ENCODE data around the gene TFCP2L1. TPM values are rescaled to one million over a fixed set of nuclear protein-coding genes. Genes with fewer than 3 reads are reported as not detected.

TFCP2L1 gene
- total and polyA plus RNA-seq, 8 donors, result 2.0 to 7.7 (median 4.5) TPM

DNA sequence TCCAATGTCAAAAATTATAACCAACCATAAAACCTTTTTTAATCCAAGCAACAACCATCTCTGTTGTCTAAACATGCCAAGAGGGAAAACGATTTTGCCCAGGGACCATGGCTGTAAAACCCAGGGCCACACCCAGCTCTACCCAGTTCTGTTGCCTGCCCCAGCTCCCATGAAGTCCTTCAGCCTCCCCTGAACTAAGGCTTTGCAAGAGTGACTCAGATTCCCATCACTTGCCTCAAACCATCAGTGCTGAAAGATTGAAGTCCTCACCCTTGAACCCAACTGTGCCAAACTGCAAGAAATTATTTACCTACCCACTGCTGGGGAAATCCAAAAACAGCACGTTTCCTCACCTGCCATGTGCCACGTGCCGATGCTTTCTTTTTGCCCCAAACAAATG, 102.5 kb downstream of the TFCP2L1 start:
- no peaks in the 10 kb centered on the region for H3K9me3 ChIP-seq
- H3K4me3 ChIP-seq, result no peak overlapping the region
- no peak for FAIRE-seq
- intact Hi-C loops (cut with DNase I), result no loop called here
- peaks cover 0 to 3% (median 0%) of the 10 kb centered on the region in 3 donors for H3K4me1 ChIP-seq
- no peaks in the 10 kb centered on the region for H3K27me3 ChIP-seq
- no peak for TF ChIP-seq CTCF (IDR thresholded peaks at IDR 0.05)
- ATAC-seq, result no peak
- no peak for DNase-seq
- H3K36me3 ChIP-seq, result no peaks in the 10 kb centered on the region
- H3K27ac ChIP-seq, result no peak overlapping the region
- 73 to 88% methylated on average over 4 of the region's 4 CpGs for WGBS, 2 donors

GRCh38 chr2:121179467-121179866, 105.5 kb downstream of the TFCP2L1 start:
- no peaks in the 10 kb centered on the region for H3K36me3 ChIP-seq
- H3K27me3 ChIP-seq, result no peaks in the 10 kb centered on the region
- H3K4me3 ChIP-seq, result no peak overlapping the region
- intact Hi-C loops (cut with DNase I), result no loop called here
- ATAC-seq (no peak), FAIRE-seq (no peak), DNase-seq (no peak)
- no peaks in the 10 kb centered on the region for H3K9me3 ChIP-seq
- no peaks in the 10 kb centered on the region for H3K4me1 ChIP-seq
- no peak overlapping the region for H3K27ac ChIP-seq
- TF ChIP-seq CTCF (IDR thresholded peaks at IDR 0.05), result no peak
- 88 to 92% methylated on average over 10 of the region's 10 CpGs for WGBS, 2 donors

DNA sequence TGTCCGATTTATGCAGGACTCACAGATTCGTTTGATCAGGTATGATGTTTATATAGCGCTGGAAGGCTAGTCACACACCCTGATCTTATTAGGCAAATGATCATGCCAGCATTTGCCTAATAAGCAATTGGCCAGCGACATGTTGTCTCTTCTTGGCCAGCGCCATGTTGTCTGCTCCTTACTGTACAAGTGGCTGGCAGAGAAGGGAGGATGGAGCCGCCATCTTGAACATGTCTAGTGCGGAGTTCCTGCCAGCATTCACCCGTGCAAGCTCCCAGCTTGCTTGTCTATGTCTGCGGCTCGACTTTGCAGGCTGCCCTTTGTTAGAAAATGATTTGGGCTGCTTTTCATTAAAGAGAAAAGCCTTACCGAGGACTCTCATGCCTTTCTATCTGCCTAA, 106.3 kb downstream of the TFCP2L1 start:
- FAIRE-seq (no peak), ATAC-seq (no peak), DNase-seq (no peak)
- no peaks in the 10 kb centered on the region for H3K9me3 ChIP-seq
- TF ChIP-seq CTCF (IDR thresholded peaks at IDR 0.05), result no peak
- intact Hi-C loops (cut with DNase I), result no loop called here
- H3K4me3 ChIP-seq, result no peak overlapping the region
- H3K4me1 ChIP-seq, result no peaks in the 10 kb centered on the region
- H3K36me3 ChIP-seq, result no peaks in the 10 kb centered on the region
- no peaks in the 10 kb centered on the region for H3K27me3 ChIP-seq
- 93 to 96% methylated on average over 11 of the region's 11 CpGs for WGBS, 2 donors
- H3K27ac ChIP-seq, result no peak overlapping the region

DNA sequence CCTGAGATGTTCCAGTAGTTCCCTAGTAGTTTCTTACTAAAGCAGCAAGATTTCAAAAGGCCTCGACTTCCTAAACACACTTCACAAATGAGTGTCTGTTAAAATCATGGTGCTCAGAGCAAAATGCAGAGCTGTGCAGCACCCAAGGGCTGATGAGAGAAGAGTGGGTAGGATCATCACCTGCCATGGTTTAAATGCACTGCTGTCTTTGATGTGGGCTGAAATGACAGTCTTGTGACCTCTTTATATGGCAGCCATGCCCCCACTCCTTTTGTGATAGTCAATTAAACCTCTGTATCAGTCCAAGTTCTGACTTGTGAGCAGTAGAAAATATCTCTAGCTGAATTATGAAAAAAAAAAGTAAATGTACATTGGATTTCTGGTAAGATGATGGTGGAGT, 107.1 kb downstream of the TFCP2L1 start:
- Histone ChIP-seq H3K9me3 (no peaks in the 10 kb centered on the region), H3K27me3 (no peaks in the 10 kb centered on the region), H3K4me3 (no peak overlapping the region), H3K27ac (no peak overlapping the region), H3K4me1 (no peaks in the 10 kb centered on the region), H3K36me3 (no peaks in the 10 kb centered on the region)
- ATAC-seq, result no peak
- 64 to 93% methylated on average over 1 of the region's 1 CpG for WGBS, 2 donors
- no peak for DNase-seq
- TF ChIP-seq CTCF (IDR thresholded peaks at IDR 0.05), result no peak
- intact Hi-C loops (cut with DNase I), result no loop called here
- no peak for FAIRE-seq

DNA sequence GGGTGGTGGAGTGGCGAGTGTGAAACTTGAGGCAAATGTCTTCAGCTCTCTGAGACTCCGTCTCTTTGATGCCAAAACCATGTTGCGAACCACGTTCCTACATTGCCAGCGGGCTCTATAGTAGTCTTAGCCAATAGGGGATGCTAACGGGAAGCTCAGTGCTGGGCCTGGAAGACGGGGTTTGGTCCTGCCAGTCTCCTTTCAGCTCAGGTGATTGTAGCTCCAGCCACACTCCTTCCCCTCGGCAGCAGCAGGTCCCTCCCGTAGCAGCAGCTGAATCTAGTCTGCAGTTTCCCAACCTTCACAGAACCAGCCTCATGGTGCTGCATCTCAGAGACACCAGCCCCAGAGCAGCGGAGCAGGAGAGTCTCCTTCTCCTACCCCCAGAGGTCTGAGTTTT, 109.7 kb downstream of the TFCP2L1 start:
- ATAC-seq (no peak), FAIRE-seq (no peak), DNase-seq (no peak)
- WGBS, 2 donors, result 88% methylated on average over 10 of the region's 10 CpGs
- TF ChIP-seq CTCF (IDR thresholded peaks at IDR 0.05), result no peak
- Histone ChIP-seq H3K4me1 (no peaks in the 10 kb centered on the region), H3K4me3 (no peak overlapping the region), H3K27ac (no peak overlapping the region), H3K27me3 (no peaks in the 10 kb centered on the region), H3K9me3 (no peaks in the 10 kb centered on the region), H3K36me3 (no peaks in the 10 kb centered on the region)
- intact Hi-C loops (cut with DNase I), result no loop called here

Measured in pancreas (tissue), 10 donors.